WTC11 (cell line): ENCODE measurements around the gene MYL10. TPM values are rescaled to one million over a fixed set of nuclear protein-coding genes. Genes with fewer than 3 reads are reported as not detected.
A peak's percentile ranks its signal among the peaks of the same experiment; 100 is the strongest.

ENCODE experiments used
- ATAC-seq: fragments of 200-7000 bp; cut with Tn5 transposase; 2 replicates; pipeline ENCODE4 v1.10.0; 2021; ENCODE audit warnings: mild to moderate bottlenecking, moderate library complexity
- CTCF ChIA-PET: fragments of 300-600 bp; sonication (Branson Sonifier 250); formaldehyde crosslinking; loops from one replicate; lab custom pipeline; 2021; ENCODE audit warnings: antibody characterized with exemption; lab: Charles Lee
- POLR2A ChIA-PET: fragments of 350-600 bp; sonication (Branson Sonifier 250); formaldehyde crosslinking; loops from one replicate; lab custom pipeline; 2021; ENCODE audit warnings: antibody characterized with exemption; lab: Charles Lee
- DNase-seq: peaks from one replicate; pipeline ENCODE4 v3.0.0; 2021; ENCODE audit warnings: low spot score
- H3K27ac Mint-ChIP-seq: 2 replicates; pipeline ENCODE4 v1.8.0; 2021; ENCODE audit warnings: mixed read lengths
- H3K27me3 Mint-ChIP-seq: 2 replicates; pipeline ENCODE4 v1.8.0; 2021; ENCODE audit warnings: low read depth, mild to moderate bottlenecking, moderate library complexity, mixed read lengths
- H3K36me3 Mint-ChIP-seq: 2 replicates; pipeline ENCODE4 v1.8.0; 2021; ENCODE audit warnings: mixed read lengths
- H3K4me1 Mint-ChIP-seq: 2 replicates; pipeline ENCODE4 v1.8.0; 2022; ENCODE audit warnings: mixed read lengths
- H3K4me3 Mint-ChIP-seq: 2 replicates; pipeline ENCODE4 v1.8.0; 2021; ENCODE audit warnings: mild to moderate bottlenecking, moderate library complexity, mixed read lengths
- H3K9me3 Mint-ChIP-seq: 2 replicates; pipeline ENCODE4 v1.8.0; 2021; ENCODE audit warnings: mixed read lengths
- ATF2 ChIP-seq: sonication (generic); formaldehyde crosslinking; IDR thresholded peaks from 2 replicates; pipeline ENCODE4 v1.8.1; 2022; ENCODE audit warnings: low read depth, missing genetic modification reagents, borderline replicate concordance
- E2F4 ChIP-seq: sonication (generic); formaldehyde crosslinking; IDR thresholded peaks from 2 replicates; pipeline ENCODE4 v1.8.1; 2022; ENCODE audit warnings: low read depth, mild to moderate bottlenecking, moderate library complexity, missing genetic modification reagents, borderline replicate concordance
- E2F5 ChIP-seq: sonication (generic); formaldehyde crosslinking; IDR thresholded peaks from 2 replicates; pipeline ENCODE4 v1.8.1; 2022; ENCODE audit warnings: mild to moderate bottlenecking, moderate library complexity, missing genetic modification reagents
- ELF4 ChIP-seq: sonication (generic); formaldehyde crosslinking; IDR thresholded peaks from 2 replicates; pipeline ENCODE4 v1.8.1; 2022; ENCODE audit warnings: low read depth, mild to moderate bottlenecking, moderate library complexity, missing genetic modification reagents
- ERG ChIP-seq: fragments of 250-450 bp; sonication (Bioruptor Pico); IDR thresholded peaks from 2 replicates; pipeline ENCODE4 v1.8.0; 2021; ENCODE audit warnings: mild to moderate bottlenecking
- ETV6 ChIP-seq: sonication (generic); formaldehyde crosslinking; IDR thresholded peaks from 2 replicates; pipeline ENCODE4 v1.8.1; 2022; ENCODE audit warnings: mild to moderate bottlenecking, missing genetic modification reagents
- FOXP4 ChIP-seq: sonication (generic); formaldehyde crosslinking; IDR thresholded peaks from 2 replicates; pipeline ENCODE4 v1.8.0; 2022; ENCODE audit warnings: mild to moderate bottlenecking, missing genetic modification reagents
- GRHL2 ChIP-seq: fragments of 250-450 bp; sonication (Bioruptor Pico); IDR thresholded peaks from 2 replicates; pipeline ENCODE4 v1.8.0; 2022; ENCODE audit warnings: mild to moderate bottlenecking, moderate library complexity; ENCODE audit not compliant: insufficient replicate concordance, severe bottlenecking
- JAZF1 ChIP-seq: fragments of 250-450 bp; sonication (Bioruptor Pico); IDR thresholded peaks from 2 replicates; pipeline ENCODE4 v1.9.0; 2021; ENCODE audit warnings: moderate library complexity, mild to moderate bottlenecking, inconsistent platforms
- MAX ChIP-seq: sonication (generic); formaldehyde crosslinking; IDR thresholded peaks from 2 replicates; pipeline ENCODE4 v1.8.0; 2022; ENCODE audit warnings: mild to moderate bottlenecking, missing genetic modification reagents
- MLX ChIP-seq: sonication (generic); formaldehyde crosslinking; IDR thresholded peaks from 2 replicates; pipeline ENCODE4 v1.8.1; 2023; ENCODE audit warnings: mild to moderate bottlenecking, missing genetic modification reagents, moderate library complexity
- TEAD1 ChIP-seq: sonication (generic); formaldehyde crosslinking; IDR thresholded peaks from 2 replicates; pipeline ENCODE4 v1.8.0; 2022; ENCODE audit warnings: mild to moderate bottlenecking, missing genetic modification reagents
- ZNF232 ChIP-seq: sonication (generic); formaldehyde crosslinking; IDR thresholded peaks from 2 replicates; pipeline ENCODE4 v1.8.0; 2022; ENCODE audit warnings: mild to moderate bottlenecking, missing genetic modification reagents
- total RNA-seq: library from RNA; stranded (reverse); gene quantifications from 3 replicates; pipeline ENCODE4 v1.2.3, GENCODE V29; 2021

MYL10 gene
- total RNA-seq, 1 experiment from 2014 or later: not detected

- TF ChIP-seq ELF4: no peak
- no peak for TF ChIP-seq GRHL2 (CRISPR knock-in tag)
- TF ChIP-seq JAZF1 (CRISPR knock-in tag): no peak
- TF ChIP-seq ERG (CRISPR knock-in tag): no peak
- no peak for TF ChIP-seq E2F4 (CRISPR knock-in tag)
- ChIA-PET POLR2A (no interaction called here), CTCF (interaction anchor here (0.6 to 1.4 kb wide), 4 partner anchors 11 to 626 kb away, joined by 3 to 4 read pairs (median 4); no protein-coding TSS in a partner anchor)
- H3K9me3 Mint-ChIP-seq: no peaks in the 10 kb centered on the region
- ATAC-seq: no peak
- peaks cover 21% of the 10 kb centered on the region for H3K4me1 Mint-ChIP-seq
- no peaks in the 10 kb centered on the region for H3K27me3 Mint-ChIP-seq
- no peaks in the 10 kb centered on the region for H3K36me3 Mint-ChIP-seq
- no peak overlapping the region for H3K27ac Mint-ChIP-seq
- DNase-seq: no peak
- no peak overlapping the region for H3K4me3 Mint-ChIP-seq
These were observed 2.9 kb downstream of the MYL10 start for GRCh38 chr7:101626069-101626671.

GRCh38 chr7:101625031-101625791 is 3.9 kb downstream of the MYL10 start:
- Mint-ChIP-seq H3K9me3 (no peaks in the 10 kb centered on the region), H3K4me3 (no peak overlapping the region), H3K27me3 (no peaks in the 10 kb centered on the region), H3K27ac (no peak overlapping the region; the same call in 1 of the 2 replicates), H3K36me3 (no peaks in the 10 kb centered on the region), H3K4me1 (peaks cover 21% of the 10 kb centered on the region)
- no peak for TF ChIP-seq MAX
- CTCF ChIA-PET: interaction anchor here (0.6 to 2.3 kb wide), 17 partner anchors 12 to 676 kb away, joined by 3 to 12 read pairs (median 4); no protein-coding TSS in a partner anchor
- DNase-seq (no peak), ATAC-seq (peak; percentile 29)
- POLR2A ChIA-PET: interaction anchor here (1.0 kb wide), 1 partner anchor 22 kb away, joined by 4 read pairs; no protein-coding TSS in a partner anchor

- no peaks in the 10 kb centered on the region for H3K27me3 Mint-ChIP-seq
- peak overlapping the region; percentile 57; the same call in 1 of the 2 replicates for H3K27ac Mint-ChIP-seq
- DNase-seq (peak; percentile 67), ATAC-seq (peak; percentile 85)
- TF ChIP-seq MLX (CRISPR knock-in tag): no peak
- TF ChIP-seq TEAD1 (CRISPR knock-in tag): peak; percentile 36; the same call in 1 of the 2 replicates
- 0 out of 2 replicates have a peak overlapping the region, but pooled peaks have one; percentile 0 for H3K4me3 Mint-ChIP-seq
- ChIA-PET CTCF (interaction anchor here (0.6 to 2.3 kb wide), 16 partner anchors 11 to 676 kb away, joined by 3 to 12 read pairs (median 4); no protein-coding TSS in a partner anchor), POLR2A (interaction anchor here (1.0 kb wide), 1 partner anchor 21 kb away, joined by 4 read pairs; no protein-coding TSS in a partner anchor)
- peaks cover 21% of the 10 kb centered on the region for H3K4me1 Mint-ChIP-seq
- no peaks in the 10 kb centered on the region for H3K9me3 Mint-ChIP-seq
- H3K36me3 Mint-ChIP-seq: no peaks in the 10 kb centered on the region
These were observed 4.7 kb downstream of the MYL10 start for GRCh38 chr7:101624246-101625001.

GRCh38 chr7:101622609-101623173 is 6.4 kb downstream of the MYL10 start:
- ChIA-PET POLR2A (no interaction called here), CTCF (interaction anchor here (0.7 kb wide), 1 partner anchor 840 kb away, joined by 6 read pairs; no protein-coding TSS in a partner anchor)
- Mint-ChIP-seq H3K27ac (no peak overlapping the region), H3K4me1 (peaks cover 21% of the 10 kb centered on the region), H3K27me3 (no peaks in the 10 kb centered on the region), H3K4me3 (no peak overlapping the region), H3K9me3 (no peaks in the 10 kb centered on the region), H3K36me3 (no peaks in the 10 kb centered on the region)
- no peak for DNase-seq
- no peak for ATAC-seq
- TF ChIP-seq ETV6 (CRISPR knock-in tag) (no peak), FOXP4 (CRISPR knock-in tag) (no peak), E2F5 (no peak), ZNF232 (CRISPR knock-in tag) (no peak), ATF2 (CRISPR knock-in tag) (no peak)
